Ishikawa (cell line): ENCODE measurements around the gene HS6ST2.

ENCODE experiments used
- CEBPB ChIP-seq: IDR thresholded peaks from 2 replicates; pipeline ENCODE4 v1.6.1; 2012
- CREB1 ChIP-seq: IDR thresholded peaks from 2 replicates; pipeline ENCODE4 v1.6.1; 2012; ENCODE audit warnings: low read depth
- EGR1 ChIP-seq: IDR thresholded peaks from 2 replicates; pipeline ENCODE4 v1.6.1; 2012
- EP300 ChIP-seq: IDR thresholded peaks from 2 replicates; pipeline ENCODE4 v1.6.1; 2012; ENCODE audit warnings: borderline replicate concordance
- FOXM1 ChIP-seq: IDR thresholded peaks from 2 replicates; pipeline ENCODE4 v1.6.1; 2012; ENCODE audit warnings: low read depth, borderline replicate concordance
- MAX ChIP-seq: IDR thresholded peaks from 2 replicates; pipeline ENCODE4 v1.6.1; 2012
- NFIC ChIP-seq: IDR thresholded peaks from 2 replicates; pipeline ENCODE4 v1.6.1; 2012
- RAD21 ChIP-seq: IDR thresholded peaks from 2 replicates; pipeline ENCODE4 v1.6.1; 2012; ENCODE audit warnings: low read depth
- REST ChIP-seq: IDR thresholded peaks from 2 replicates; pipeline ENCODE4 v1.6.1; 2012; ENCODE audit warnings: low read depth, mild to moderate bottlenecking
- TAF1 ChIP-seq: IDR thresholded peaks from 2 replicates; pipeline ENCODE4 v1.6.1; 2012; ENCODE audit warnings: low read depth, mild to moderate bottlenecking
- TCF12 ChIP-seq: IDR thresholded peaks from 2 replicates; pipeline ENCODE4 v1.6.1; 2012; ENCODE audit warnings: low read depth
- TEAD4 ChIP-seq: IDR thresholded peaks from 2 replicates; pipeline ENCODE4 v1.6.1; 2012
- USF1 ChIP-seq: IDR thresholded peaks from 2 replicates; pipeline ENCODE4 v1.6.1; 2012
- YY1 ChIP-seq: IDR thresholded peaks from 2 replicates; pipeline ENCODE4 v1.6.1; 2012; ENCODE audit warnings: low read depth
- ZBTB7A ChIP-seq: IDR thresholded peaks from 2 replicates; pipeline ENCODE4 v1.6.1; 2012; ENCODE audit warnings: low read depth

Gene HS6ST2

GRCh38 chrX:132855780-132856341, 102.6 kb downstream of the HS6ST2 start:
- TF ChIP-seq TEAD4: no peak
- TF ChIP-seq TCF12: no peak
- no peak for TF ChIP-seq NFIC
- TF ChIP-seq MAX: no peak
- no peak for TF ChIP-seq EGR1
- no peak for TF ChIP-seq CEBPB
- no peak for TF ChIP-seq REST
- no peak for TF ChIP-seq CREB1

GRCh38 chrX:132853040-132853439, 105.4 kb downstream of the HS6ST2 start:
- TF ChIP-seq MAX (no peak), CREB1 (no peak), RAD21 (no peak), USF1 (no peak), FOXM1 (no peak), ZBTB7A (no peak), REST (no peak), TCF12 (no peak), CEBPB (no peak), TAF1 (no peak), YY1 (no peak), EP300 (no peak)

GRCh38 chrX:132848296-132848970, 110.0 kb downstream of the HS6ST2 start:
- TF ChIP-seq TAF1 (no peak), ZBTB7A (no peak), EP300 (no peak), TCF12 (no peak), REST (no peak), RAD21 (no peak), CREB1 (no peak), TEAD4 (no peak), CEBPB (no peak), NFIC (no peak)

GRCh38 chrX:132843363-132843762, 115.1 kb downstream of the HS6ST2 start:
- TF ChIP-seq EP300: no peak
- no peak for TF ChIP-seq RAD21
- TF ChIP-seq CEBPB: no peak
- TF ChIP-seq USF1: no peak
- TF ChIP-seq NFIC: no peak
- TF ChIP-seq MAX: no peak
- no peak for TF ChIP-seq TCF12
- no peak for TF ChIP-seq EGR1
- no peak for TF ChIP-seq CREB1
- no peak for TF ChIP-seq FOXM1
- TF ChIP-seq REST: no peak
- TF ChIP-seq ZBTB7A: no peak
- TF ChIP-seq TEAD4: no peak
- no peak for TF ChIP-seq YY1
- TF ChIP-seq TAF1: no peak
